Stimulated activated CD4-positive, alpha-beta T cell treated with anti-CD3 and anti-CD28 coated beads, Interleukin-4, amount 100 ng/mL, for 1 hour (primary cell): ENCODE measurements around the gene KCNK4.
"Not testable (repeated sequence)": the region's sequence is repeated elsewhere in the genome, so short reads cannot be mapped to it uniquely, and the experiment has no call there.

Experiments used
- DNase-seq: peaks from one replicate; pipeline ENCODE4 v3.0.0-alpha.2; 2020

The KCNK4 gene

GRCh38 chr11:64291262-64291751 is at the start of gene KCNK4:
Gene KCNK4 (plus strand): TSS chr11:64291302. CDS start chr11:64293019, 1,717 bp downstream.
- DNase-seq, result no peak

GRCh38 chr11:64241491-64242374 is 49.4 kb upstream of the KCNK4 start:
- DNase-seq, result no peak

GRCh38 chr11:64243236-64243854 is 47.8 kb upstream of the KCNK4 start:
- no peak for DNase-seq

DNA sequence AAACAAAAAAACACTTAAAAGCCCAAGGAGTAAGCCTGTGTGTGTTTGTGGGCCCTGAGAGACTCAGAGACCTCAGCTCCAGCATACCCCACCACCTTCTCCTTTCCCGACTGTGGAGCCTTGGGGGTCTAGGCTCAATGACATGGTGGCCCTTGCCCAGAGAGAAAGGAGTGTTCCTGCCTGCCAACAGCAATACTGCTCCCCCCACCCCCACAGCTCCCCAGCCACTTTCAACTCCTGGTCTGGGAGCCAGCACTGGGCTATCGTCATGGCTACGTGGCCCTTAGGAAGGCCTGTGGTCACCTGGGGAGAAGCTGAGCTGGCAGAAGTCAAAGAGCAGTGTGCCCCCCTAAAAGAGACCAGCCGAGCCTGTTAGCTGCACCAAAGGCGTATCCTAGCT is 47.0 kb upstream of the KCNK4 start:
- no peak for DNase-seq

DNA sequence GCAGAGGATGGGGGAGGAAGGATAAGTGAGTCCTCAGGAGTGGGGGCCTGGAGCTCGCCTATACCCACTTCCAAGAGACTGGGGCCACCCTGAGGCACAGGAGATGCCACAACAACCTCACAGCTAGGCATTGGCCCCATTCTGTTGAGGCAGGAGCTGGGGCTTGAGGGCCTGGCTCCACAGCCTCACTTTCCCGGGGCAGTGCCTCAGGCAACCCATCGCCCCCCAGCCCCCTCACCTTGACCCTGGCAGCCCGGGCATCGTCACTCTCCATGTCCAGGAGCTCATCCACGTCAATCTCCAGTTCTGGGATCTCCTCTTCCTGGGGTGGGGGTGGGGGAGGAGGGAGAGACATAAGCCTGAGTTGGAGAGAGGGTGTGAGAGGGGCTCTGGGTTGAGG is 46.1 kb upstream of the KCNK4 start:
- DNase-seq, result no peak

DNA sequence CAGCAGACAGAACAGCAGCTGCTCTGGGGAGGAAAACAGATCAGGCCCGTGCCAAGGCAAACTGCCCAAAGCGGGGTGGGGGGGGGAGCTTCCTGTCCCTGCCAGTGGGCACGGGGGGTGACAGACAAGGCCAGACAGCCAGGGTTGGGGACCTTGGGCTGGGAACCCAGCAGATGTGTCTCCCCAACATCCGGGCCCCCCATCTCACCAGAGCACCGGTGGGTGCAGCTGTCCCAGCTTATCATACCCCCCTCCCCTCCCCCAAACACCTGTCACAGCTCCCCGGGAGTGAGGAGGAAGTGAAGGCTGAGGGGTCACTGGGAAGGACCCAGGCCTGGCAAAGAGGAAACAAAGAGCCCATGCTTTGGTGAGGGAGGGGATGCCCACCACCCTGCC is 45.7 kb upstream of the KCNK4 start:
- DNase-seq, result no peak

DNA sequence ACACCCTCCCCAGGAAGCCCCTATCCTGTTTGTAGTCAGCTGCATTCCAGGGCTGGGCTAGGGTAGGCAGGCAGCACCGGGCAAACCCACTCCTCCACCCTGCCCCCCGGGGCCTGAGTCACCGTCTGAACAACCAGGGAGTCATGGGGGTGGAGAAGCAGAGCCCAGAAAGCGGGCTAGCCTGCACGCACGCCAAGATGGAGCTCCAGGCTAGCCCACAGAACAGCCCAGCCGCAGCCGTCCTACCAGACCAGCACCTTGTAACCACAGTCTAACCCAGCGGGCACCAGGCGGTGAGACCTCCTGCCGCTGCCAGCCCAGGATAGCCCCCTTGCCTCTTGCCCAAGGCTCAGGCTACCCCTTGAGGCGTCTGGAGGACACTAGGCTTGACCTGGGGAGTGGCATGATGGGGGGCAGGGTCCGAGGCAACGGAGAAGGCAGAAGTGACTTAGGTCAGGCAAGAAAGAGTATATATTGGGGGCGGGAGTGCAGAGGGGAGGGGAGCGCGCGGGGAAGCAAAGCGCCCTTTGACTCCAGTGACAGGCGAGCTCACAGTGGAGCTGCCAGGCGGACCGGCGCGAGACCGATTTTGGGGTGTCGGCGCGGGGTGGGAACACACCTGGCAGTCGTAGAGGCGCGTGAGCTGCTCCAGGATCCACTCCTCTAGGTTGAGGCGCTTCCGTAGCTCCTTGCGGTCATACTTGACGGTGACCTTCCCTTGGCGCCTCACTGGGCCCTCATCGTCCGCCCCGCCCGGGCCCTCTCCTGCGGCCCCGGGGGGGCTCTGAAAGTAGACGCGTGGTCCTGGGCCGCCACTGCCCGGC is 45.1 kb upstream of the KCNK4 start:
- peak; percentile 86 for DNase-seq

GRCh38 chr11:64246621-64246870 is 44.6 kb upstream of the KCNK4 start:
- not testable (repeated sequence) for DNase-seq

DNA sequence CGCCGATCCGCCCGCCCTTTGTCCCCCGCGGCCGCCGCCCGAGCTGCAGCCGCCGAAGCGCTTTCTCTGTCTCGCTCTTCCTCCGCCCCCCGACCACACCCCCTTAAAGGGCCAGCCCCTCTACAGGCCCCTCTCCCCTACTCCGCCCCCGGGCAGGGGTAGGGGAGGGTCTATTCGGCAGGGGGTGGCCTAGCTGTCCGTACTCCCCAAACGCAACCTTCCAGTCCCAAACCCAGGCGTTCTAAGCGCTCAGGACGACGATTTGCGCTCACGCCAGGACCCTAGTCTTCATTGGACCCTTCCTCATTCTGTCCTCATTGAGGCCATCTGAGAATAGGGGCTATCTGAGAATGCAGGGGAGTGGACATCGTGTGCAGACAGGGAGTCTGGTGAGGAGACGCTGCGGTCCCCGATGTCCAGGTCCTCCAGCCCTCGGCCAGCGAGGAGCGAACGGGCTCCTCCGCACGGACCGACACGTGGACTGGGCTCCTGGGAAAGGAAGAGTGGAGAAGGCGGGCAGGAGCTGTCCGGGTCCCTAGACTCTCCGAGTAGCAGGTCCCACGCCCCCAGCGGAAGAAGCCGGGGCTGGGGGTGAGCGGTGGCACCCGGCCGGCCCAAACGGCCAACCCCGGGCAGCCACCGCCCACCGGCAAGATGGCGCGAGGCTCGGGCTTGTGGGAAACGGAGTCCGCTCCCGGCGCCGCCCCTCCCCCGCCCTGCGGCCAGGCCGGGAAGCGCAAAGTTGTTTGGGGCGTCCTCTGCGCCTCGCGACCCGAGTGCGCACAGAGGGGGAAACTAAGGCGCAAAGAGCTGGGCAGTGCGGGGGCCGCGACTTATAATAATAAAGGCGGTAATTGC is 44.0 kb upstream of the KCNK4 start, which contains the start of gene PPP1R14B:
PPP1R14B (minus strand) TSS at position 73 of the 858 bp plus-strand sequence. CDS start 270 bp downstream, outside the sequence.
- DNase-seq, result peak; percentile 87

GRCh38 chr11:64247729-64248531 is 43.2 kb upstream of the KCNK4 start:
- DNase-seq, result no peak

GRCh38 chr11:64248578-64248977 is 42.5 kb upstream of the KCNK4 start:
- DNase-seq, result no peak

GRCh38 chr11:64249038-64249437 is 42.1 kb upstream of the KCNK4 start:
- no peak for DNase-seq

DNA sequence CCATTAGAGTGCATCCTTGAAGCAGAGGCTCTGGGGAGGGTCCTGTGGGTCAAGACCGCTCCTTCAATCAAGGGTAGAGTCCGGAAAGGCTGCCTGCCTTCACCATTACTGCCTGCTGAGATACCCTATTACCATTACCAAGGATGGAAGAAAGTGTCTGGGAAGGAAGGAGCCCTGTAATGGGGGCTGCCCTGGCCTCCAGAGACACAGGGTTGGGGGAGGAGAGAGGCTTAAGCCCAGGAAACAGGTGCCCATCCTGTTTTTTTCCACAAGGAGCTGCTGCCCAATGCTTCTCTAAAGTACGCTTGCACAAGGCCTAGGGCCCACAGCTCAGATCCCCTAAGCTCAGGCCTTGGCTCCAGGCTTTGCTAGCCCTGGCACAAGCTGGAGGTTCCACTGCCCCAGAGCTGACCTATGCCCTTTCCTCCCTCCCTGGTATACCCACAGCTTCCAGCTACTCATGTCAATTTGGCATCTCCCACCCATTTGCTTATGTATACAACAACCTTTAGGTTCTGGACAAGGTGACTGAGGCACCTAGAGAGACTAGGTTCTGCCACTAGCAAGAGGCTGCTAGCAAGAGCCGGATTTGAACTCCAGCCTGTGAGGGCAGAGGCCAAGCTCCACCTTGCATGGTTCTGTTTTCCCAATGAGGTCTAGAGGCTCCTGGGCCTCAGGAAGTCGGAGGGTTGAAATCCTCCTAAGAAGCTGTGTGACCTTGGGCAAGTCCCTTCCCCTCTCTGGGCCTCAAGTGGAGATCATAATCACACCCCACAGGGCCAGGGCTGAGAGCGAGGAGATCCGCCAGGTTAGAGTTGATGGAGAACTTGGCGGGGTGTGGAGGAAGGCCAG is 41.3 kb upstream of the KCNK4 start:
- no peak for DNase-seq

DNA sequence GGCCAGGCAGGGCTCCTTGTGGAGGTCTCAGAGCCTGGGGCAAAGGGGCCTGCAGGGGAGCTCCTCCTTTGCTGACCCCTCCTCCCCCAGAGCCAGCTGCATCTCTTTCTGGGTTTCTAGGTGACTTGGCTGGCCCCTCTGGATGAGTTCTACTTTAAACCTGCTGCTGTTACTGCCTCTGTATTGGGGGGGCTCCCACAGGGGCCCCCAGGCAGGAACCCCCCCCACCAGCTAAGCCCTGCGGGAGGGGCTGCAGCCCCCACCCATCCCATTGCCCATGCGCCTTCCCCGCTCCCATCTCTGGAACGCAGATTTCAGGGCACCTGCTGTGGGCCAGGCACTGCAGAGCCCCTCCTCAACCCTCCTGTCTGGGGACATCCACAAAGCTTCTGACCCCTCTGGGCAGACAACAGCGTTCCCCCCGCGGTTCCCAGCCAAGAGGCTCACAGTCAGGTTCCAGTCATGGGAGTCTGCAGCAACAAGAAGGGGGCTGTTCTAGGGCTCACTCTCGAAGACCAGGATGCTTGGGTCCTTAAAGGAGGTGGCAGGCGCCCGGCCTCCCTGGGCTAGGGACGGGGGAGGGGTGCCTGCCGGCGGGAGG is 40.6 kb upstream of the KCNK4 start:
- DNase-seq, result no peak

- peak; percentile 64 for DNase-seq
Measured at GRCh38 chr11:64251016-64251752, 39.9 kb upstream of the KCNK4 start, which contains the start of gene PLCB3. Gene PLCB3 (plus strand): TSS chr11:64251530. CDS start chr11:64251650, 120 bp downstream.

GRCh38 chr11:64251753-64252002 is 39.4 kb upstream of the KCNK4 start:
- DNase-seq, result no peak

- DNase-seq, result no peak
Measured at GRCh38 chr11:64252003-64252872, 38.9 kb upstream of the KCNK4 start.

DNA sequence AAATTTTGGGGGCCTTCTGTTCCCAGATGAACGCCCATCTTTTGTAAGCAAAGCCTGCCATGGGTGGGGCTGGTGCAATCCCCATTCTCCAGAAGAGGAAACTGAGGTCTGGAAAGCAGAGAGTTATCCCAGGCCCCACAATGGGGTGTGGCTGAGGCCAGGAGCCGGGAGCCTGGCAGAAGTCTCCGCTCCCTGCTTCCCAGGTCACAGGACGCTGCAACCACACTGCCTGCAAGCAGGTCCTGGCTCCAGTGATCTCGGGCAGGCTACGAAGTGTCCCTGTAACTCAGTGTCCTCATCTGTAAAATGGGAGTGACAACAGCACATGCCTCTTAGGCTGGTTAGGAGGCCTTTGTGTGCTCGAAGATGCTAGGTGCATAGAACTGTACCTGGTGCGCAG is 38.1 kb upstream of the KCNK4 start:
- no peak for DNase-seq

GRCh38 chr11:64253481-64253880 is 37.6 kb upstream of the KCNK4 start:
- no peak for DNase-seq
